Measurements from ENCODE around the gene SLC24A3.

SLC24A3 gene

DNA sequence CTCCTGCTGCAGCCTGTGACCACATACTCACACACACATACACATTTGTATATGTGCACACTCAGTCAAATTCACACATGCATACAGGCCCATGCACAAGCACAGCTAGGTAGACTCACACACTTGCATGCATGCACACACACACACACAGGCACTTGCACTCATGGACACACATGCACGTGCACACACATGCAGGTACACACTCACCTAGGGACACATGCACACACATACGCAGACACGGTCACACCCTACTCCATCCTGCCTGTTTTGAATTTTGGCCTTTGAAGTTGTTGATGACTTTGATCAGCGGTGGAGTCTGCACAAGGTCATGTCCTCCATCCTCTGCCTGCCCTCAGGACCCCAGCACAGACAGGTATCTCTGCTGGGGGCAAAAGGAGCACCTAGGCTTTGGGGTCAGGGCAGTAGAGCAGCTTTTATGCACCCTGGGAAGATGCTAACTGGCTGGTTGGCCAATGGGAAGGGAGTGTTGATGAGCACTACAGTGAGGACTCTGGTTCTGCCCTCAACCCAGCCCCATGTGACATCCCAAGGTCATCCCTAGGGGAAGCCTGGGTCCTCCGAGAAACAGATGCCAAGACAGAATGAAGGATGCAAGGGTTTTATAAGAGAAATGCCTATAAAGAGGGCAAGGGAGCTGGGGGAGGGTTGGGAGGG is 218.3 kb downstream of the SLC24A3 start:
- no peak for DNase-seq

DNA sequence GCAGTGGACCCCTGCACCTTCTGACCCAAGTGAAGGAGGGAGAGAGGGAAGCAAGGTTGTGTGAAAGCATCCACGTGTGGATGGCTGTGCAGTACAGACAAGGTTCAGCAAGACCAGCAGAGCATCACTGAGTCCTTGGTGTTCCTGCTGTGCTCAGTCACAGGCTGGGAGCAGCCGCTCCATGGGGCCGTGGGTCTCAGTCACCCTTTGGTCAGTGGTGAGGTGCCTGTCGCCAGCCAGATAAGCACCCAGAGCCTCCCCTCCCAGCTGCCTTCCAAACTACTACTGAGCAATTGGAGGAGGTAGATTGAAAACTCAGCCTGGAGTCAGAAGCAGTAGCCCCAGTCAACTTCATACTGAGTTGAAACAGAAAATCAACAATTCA is 218.9 kb downstream of the SLC24A3 start:
- no peak for DNase-seq

DNA sequence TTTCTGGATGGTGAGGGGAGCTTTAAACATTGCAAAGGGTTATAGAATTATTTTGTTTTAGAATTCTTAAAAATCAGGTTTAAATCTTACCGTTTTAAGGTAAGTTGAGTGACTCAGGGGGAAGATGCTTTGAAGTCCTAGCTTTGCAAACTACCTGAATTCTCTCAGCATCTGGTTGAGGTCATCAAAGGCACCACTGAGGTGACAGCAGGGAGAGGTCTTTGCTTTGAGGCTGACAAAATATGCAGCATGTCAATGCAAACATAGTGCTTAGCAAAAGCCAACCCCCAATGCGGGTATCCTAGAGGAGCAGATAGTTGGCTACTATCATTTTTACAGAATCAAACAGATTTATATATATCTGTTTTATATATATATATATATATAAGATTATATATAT is 219.5 kb downstream of the SLC24A3 start:
- DNase-seq, result no peak

DNA sequence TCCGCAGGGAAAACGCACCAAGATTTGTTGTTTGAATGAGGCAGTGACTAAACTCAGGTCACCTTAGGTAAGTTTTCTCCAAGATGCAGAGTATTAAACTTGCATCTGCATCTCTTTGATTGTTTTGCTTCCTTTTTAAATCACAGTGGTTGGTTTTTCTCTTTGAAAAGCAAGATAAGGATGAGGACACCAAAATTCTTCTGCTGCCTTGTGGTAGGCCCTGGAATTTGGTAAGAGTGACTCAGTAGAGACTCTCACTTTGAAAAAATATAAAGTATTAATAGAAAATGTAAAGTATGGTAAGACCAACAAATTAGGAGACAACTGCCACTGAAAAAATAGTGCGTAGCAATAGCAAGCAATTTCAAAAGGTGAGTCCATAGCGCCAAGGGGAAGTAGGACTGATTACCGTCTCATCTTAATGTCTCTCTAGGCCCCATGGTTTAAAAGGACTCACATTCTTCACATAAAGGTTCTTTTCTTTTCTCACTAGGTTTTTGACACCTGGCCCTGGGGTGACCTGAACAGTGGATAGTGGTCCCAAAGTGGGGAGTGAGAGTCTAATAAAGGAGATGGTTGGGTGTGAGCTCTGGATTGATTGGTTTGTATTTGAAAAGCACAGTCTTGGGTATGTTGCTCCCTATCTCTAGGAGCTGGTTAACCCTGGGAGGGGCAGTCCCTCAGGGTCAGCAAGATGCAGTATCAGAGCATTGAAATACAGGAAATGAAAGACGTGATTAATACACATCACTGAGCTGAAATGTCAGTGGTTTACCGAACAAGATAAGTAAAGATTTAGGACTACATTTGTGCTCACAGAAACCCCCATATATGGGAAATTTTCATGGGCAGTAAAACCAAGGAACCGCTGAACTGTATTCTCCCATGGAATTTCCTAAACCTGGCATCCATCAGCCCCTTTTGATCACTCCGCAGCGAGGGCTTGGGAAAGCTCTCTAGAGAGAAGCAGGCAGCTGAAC is 221.2 kb downstream of the SLC24A3 start:
- no peak for DNase-seq

DNA sequence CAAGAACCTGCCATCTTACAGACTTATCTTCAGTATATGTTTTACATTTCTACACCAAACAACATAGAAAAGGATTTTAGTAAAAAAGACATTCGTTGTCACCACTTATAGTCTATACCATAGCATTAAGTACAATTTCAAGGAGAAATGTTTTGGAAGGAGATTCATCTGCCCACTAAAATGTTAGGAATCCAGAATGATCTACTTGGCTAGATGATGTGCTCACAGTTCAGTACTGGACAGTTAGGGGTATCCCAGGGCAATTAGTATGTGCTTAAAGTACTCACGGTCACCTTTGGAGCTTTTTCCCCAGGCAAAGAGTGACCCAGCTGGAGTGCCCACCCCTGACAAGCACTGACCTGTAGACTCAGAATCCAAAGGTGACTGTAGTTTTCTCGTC is 222.9 kb downstream of the SLC24A3 start:
- no peak for DNase-seq

DNA sequence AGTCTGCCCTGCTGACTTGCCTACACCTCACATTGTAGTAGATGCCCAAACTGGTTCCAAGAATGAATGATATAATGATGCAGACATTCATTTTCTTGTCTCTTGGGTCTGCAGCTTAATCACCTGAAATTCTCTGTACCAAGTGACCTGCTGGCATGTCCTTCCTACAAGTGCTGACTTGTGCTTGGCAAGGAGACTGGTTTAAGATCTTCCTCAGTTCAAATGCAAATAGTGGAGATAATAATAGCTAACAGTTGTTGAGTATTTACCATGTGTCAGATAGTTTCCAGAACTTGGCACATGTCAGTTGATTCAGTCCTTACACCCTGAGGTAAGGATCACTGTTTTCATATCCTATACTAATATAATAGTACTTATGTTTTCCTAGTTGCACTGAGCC is 223.4 kb downstream of the SLC24A3 start:
- DNase-seq, result no peak

DNA sequence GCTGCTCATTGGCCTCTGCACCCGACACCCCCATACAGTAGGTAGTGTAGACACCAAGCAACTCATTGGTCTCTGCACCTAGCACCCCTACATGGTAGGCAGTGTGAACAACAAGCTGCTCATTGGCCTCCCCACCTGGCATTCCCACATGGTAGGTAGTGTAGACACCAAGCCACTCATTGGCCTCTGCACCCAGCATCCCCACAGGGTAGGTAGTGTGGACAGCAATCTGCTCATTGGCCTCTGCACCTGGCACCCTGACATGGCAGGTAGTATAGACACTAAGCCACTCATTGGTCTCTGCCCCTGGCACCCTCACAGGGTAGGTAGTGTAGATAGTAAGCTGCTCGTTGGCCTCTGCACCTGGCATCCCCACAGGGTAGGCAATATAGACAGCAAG is 226.0 kb downstream of the SLC24A3 start:
- no peak for DNase-seq

DNA sequence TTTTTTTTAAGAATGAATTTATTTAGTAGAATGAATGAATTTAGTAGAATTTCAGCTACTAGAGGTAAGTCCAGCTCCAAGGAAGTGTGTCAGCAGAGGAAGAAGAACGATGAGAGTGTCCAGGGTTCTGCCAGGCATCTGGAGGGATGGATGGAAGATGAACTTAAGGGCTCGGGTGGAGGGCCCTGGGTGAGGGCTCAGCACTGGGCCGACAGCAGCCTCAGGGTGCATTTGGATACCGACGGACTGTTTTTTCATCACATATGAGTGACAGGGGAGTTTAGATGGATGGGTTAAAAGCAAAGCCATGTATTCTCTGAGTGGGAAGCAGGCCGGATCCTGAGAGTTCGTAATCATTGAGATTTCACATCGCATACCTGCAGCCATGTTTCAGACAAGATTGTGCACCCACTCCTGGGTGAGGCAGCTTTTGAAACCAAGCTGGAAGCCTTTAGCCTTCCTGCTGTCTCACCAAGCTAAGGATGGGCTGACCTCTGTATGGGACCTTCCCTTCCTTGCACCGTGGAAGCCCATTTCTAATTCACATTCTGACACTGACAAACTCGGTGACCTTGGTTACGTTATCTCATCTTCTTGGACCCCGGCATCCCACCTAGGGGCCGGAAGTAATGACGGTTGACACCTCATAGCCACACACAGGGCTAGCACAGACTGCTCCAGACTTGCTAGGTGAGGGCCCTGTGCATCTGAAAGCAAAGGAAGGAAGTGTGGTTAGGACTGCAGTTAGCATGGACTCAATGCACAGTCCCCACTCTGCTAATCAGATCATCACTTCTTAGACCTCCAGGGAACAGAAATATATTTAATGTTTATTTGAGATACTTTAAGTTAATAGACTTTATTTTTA is 228.5 kb downstream of the SLC24A3 start:
- no peak for DNase-seq

DNA sequence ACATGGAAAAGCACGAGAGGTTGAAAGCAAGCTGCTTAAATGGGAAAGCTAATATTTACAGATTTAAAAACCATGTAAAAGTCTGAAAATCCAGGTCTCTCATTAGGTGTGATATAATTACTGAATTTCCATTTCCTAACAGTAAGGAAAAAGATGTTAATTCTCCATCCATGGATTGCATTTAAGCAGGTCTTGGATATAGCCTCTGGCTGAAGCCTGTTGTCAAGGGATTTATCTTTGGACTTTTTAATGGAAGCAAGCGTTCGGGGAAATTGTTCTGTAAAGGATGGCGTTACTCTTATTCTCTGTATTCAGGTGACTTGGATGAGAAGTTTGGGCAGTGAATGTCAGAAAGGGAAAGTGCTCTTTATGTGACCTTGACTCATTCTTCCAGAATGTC is 233.8 kb downstream of the SLC24A3 start:
- no peak for DNase-seq

DNA sequence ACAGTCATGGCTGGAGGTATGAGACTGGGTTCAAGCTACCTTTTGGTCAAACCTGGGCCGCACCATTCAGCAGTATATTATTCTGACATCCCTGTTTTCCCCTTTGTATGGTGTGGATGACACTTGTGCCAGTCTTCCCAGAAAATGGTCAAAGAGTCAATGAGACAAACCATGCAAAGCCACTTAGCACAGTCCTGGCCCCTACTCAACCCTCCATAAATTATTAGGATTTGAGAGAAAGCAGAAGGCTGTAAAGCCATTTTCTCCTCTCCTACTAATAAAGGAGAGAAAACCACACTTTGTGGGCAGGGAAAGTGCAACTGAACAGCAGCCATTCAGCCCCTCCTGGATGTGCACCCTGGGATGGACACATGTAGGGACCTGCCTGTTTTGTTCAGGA is 236.2 kb downstream of the SLC24A3 start:
- DNase-seq, result no peak

DNA sequence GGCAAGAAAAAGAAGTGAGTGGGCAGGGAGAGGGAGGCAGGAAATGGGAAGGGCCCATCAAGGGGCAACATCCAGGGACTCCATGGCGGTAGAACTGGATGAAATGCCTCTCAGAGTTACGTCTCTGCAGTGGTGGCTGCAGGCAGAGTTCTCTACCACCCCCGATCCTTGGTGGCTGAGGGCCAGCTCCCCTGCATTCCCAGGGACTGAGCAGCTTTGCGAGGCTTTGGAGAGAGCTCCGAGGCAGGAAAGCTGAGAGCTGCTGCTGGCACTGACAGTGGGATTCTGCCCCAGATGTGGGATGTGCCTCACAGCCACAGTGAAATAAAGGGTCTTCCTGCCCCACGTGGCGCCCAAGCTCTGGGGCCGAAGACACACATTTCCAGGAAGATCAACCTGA is 236.6 kb downstream of the SLC24A3 start:
- DNase-seq, result no peak

DNA sequence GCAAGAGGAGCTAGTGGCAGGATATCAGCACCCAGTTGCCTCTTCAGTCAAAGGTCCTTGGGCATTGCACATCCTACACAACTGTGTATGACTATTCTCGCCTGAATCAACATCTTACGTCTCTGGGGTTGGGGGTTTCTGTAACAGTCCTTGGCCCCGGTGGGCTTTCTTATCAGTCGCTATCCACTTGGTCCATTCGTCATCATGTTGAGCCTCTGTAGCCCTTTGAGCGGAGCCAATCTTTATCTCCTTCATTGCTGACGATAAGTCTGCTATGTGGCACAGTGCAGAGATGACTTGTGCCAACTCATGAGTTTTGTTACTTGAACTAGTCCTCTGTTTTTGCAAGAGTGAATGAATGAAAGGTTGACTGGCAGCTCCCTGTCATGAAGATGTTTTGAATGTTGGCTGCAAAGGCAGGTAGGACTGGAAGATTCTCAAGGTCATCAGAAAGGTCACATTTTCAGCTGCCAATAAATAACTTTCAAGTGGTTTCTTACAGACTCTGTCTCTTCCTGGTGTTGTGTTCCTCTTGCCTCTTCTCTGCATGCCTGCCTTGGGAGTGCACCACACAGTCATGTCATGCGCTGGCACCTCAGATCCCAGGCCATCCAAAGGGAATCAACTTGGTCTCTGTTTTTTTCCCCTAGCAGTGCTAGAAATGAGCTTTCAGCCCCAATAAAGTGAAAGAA is 238.9 kb downstream of the SLC24A3 start:
- DNase-seq, result no peak

DNA sequence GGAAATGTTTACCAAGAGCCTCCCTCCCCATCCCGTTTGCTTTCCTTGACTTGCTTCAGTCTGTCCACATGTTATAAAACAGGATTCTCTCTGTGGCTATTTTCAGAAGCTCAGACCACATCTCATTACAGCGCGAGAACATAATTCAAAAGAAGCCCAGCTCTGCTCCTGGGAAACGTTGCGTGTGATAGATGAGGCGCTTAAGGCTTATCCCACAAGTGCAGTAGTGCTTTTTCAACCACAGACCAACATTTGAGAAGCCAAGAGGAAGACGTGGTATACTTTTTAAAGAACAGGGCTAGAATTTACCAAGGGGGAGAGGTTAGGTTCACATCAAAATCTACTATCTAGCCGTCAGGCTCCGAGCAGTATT is 239.5 kb downstream of the SLC24A3 start:
- no peak for DNase-seq

DNA sequence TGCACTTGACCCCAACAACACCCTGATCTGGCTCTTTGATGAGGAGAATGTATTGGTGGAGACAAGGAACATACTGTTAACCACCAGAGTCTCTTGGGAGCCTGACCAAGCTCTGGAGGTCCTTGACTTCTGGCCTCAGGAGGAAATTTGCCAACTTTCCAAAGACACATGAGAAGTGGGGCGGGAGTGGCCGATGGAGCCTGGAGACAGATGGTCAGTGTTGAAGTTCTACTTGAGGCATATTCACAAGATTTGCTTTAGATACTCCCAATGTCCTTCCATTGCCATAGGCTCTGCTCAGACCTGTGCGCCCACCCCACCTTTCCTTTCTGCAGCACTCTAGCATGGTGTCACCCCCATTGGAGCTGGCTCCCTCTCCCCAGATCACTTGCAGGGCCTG is 241.0 kb downstream of the SLC24A3 start:
- no peak for DNase-seq

DNA sequence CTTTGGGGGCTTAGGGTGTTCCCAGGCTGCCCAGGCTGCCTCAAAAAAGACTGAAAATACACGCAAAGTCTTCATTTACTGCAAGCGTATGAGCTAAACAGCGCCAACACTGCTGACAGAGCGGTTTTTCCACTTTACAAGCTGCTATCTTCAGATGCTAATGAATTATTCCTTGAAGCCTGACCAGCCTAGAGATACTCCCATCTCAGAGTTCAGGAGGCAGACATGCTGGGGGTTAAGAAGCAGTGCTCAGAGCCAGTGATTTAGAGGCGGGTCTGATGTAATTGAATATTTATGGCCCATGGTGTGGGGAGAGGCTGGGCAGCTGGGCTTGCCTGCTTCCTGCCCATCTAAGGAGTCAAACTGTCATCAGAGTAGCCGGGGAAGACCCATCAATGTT is 241.4 kb downstream of the SLC24A3 start:
- no peak for DNase-seq

DNA sequence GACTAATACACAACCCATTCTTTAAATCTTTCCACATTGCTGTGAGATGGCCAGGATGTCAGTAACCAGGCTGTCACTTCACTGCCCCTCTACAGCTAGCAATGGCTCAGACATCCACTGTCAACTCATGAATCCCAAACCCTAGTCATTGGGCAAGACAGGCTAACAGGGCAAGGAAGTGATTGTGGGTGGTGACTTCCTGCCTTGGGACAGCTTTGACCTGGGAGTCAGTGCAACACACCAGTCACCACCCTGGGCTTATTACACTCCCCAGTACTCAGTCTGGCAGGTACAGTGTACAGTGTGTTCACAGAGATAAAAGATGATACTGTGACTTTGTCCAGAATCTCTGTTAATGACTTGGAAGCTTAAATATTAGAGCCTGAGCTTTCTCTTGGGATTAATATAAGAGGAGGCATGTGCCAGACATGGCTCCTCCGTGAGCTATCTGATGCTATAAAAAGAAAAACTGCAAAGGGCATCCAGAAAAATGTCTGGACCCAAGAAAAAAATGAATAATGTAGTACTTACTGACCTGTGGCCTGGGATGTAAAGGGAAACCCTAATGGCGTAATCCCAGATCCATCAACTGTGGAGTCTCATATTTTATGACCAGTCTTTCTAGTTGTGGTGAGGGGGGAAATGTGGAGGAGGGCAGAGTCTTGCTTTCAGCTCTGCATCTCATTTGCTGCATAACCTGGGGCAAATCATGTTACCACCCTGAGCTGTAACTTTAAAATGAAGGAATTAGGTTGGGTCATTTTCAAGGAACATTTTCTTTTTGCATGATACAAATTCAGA is 244.4 kb downstream of the SLC24A3 start:
- DNase-seq, result no peak

DNA sequence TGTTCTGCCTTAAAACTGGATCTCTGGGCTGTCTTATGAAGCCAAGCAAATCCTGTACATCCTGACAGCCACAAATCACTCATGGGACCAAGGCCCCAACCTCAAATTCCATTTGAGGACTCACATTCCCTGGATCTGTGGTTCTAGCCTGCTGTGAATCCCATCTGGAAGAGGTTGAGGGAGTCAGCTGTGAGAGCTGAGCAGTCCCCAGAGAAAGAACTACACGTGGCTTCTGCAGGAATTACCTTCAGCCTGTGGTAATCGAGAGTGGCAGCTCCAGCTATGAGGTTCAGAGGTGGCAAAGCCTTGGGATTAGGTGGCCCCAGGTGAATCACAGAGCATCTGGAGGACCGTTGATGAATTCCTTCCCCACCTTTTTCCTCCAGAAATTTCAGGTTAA is 245.2 kb downstream of the SLC24A3 start:
- DNase-seq, result no peak

DNA sequence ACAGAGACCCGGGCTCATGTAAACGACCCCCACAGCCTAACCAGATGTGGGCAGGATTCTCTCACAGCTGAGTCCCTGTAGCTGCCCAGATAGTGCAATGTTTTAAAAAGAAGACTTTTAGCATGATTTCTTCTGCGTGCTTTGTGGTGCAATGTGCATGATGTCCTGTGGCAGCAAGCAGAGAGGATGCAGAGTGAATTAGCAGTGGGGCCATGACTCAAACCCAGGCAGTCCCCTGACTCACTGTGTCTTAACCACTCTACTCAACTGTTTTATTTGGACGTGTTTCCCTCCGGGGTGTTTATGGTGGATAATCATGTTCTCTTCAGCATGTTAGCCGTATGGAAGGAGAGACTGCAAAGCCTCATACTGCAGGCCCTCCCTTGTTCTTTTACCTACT is 247.9 kb downstream of the SLC24A3 start:
- no peak for DNase-seq

DNA sequence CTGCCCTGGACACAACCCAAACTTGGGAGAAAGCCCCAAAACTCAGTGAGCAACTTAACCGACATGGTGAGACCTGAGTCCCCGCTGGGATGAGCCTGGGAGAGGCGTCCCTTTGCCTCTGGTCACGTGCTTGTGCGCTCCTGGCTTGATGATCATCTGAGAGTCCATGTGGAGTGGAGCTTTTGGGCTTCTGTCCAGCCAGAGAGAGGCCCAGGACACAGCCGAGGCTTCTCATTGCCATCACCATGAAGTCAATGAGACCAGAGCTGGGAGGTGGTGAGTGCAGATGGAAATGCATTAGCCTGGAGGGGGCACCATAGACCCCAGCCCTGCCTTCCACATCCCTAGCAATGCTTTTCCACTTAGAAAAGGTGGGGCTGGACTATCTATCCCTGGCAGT is 250.0 kb downstream of the SLC24A3 start:
- DNase-seq, result no peak

DNA sequence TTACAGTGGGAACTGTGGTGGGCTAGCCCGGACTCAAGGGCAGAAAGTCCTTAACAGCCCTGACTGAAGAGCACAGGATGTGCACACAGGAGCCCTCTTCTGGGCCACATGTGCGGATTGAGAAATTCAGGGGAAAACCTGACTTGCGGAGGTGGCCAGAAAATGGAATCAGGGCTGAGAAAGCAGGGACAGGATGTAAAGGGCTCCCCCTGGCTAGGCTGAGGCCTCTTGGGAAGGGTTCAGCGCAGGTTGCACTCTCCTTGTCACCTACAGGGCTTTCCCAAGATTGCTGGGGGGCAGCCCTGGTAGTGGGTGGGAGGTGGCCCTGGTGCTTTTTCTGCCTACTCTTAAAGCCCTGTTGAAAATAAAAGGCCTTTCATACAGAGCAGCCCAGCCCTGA is 251.2 kb downstream of the SLC24A3 start:
- no peak for DNase-seq

DNA sequence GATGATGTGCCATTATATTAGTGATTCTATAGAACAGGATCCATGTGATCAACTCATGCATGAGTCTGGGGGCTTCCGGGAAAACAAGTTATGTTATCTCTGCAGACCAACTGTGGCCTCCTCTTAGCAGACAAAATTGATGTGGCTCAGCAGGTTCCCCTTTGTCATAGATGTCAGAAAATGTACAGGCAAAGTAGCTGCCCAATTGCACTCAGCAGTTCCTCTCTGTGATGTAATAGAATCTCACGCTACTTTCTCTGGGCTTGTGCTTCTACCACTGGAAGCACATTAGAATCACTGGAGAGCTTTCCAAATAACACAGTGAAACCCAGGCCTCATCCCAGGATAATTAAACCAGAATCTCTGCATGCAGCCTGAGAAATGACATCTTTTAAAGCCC is 253.1 kb downstream of the SLC24A3 start:
- peak in 1 of 3 experiments; percentile 1 for DNase-seq
